H9 (cell line): Measurements from ENCODE around the gene HS6ST3. TPM values are rescaled to one million over a fixed set of nuclear protein-coding genes. Genes with fewer than 3 reads are reported as not detected.

Experiments
- DNase-seq: peaks from one replicate; pipeline ENCODE4 v3.0.0-alpha.2; 2017
- H2AFZ ChIP-seq: one replicate; pipeline ENCODE4 v1.6.1; 2013; ENCODE audit warnings: mild to moderate bottlenecking, low read length, control low read depth, moderate library complexity
- H2AK5ac ChIP-seq: 2 replicates; pipeline ENCODE4 v1.6.1; 2013; ENCODE audit warnings: low read length, control low read depth, mixed read lengths; ENCODE audit not compliant: insufficient read length
- H2BK120ac ChIP-seq: one replicate; pipeline ENCODE4 v1.6.1; 2013; ENCODE audit warnings: low read depth, mild to moderate bottlenecking, low read length, control low read depth, inconsistent platforms; ENCODE audit not compliant: poor library complexity, severe bottlenecking
- H2BK12ac ChIP-seq: 2 replicates; pipeline ENCODE4 v1.6.1; 2013; ENCODE audit warnings: low read length, control low read depth, mixed read lengths, low read depth; ENCODE audit not compliant: insufficient read length
- H2BK15ac ChIP-seq: 2 replicates; pipeline ENCODE4 v1.6.1; 2013; ENCODE audit warnings: low read depth, low read length, control low read depth
- H2BK20ac ChIP-seq: one replicate; pipeline ENCODE4 v1.6.1; 2013; ENCODE audit warnings: low read depth, mild to moderate bottlenecking, low read length, control low read depth, inconsistent platforms; ENCODE audit not compliant: poor library complexity, severe bottlenecking
- H2BK5ac ChIP-seq: 2 replicates; pipeline ENCODE4 v1.6.1; 2013; ENCODE audit warnings: low read length, control low read depth, mixed read lengths; ENCODE audit not compliant: insufficient read length
- H3K14ac ChIP-seq: 2 replicates; pipeline ENCODE4 v1.6.1; 2013; ENCODE audit warnings: low read length, control low read depth; ENCODE audit not compliant: insufficient read depth
- H3K18ac ChIP-seq: 2 replicates; pipeline ENCODE4 v1.6.1; 2013; ENCODE audit warnings: low read depth, mild to moderate bottlenecking, mixed read lengths, low read length, control low read depth; ENCODE audit not compliant: insufficient read length
- H3K23ac ChIP-seq: 2 replicates; pipeline ENCODE4 v1.6.1; 2013; ENCODE audit warnings: low read length, control low read depth, mixed read lengths, low read depth; ENCODE audit not compliant: insufficient read length
- H3K23me2 ChIP-seq: 2 replicates; pipeline ENCODE4 v1.6.1; 2013; ENCODE audit warnings: low read depth, mild to moderate bottlenecking, mixed read lengths, low read length, control low read depth; ENCODE audit not compliant: insufficient read length, poor library complexity, severe bottlenecking
- H3K27ac ChIP-seq: 2 replicates; pipeline ENCODE4 v1.5.1; 2013; ENCODE audit warnings: low read length, control low read depth, mixed read lengths, low read depth; ENCODE audit not compliant: insufficient read length
- H3K27me3 ChIP-seq: 2 replicates; pipeline ENCODE4 v1.6.1; 2013; ENCODE audit warnings: low read length, control low read depth, inconsistent platforms; ENCODE audit not compliant: insufficient read depth
- H3K4ac ChIP-seq: 2 replicates; pipeline ENCODE4 v1.6.1; 2013; ENCODE audit warnings: low read depth, mild to moderate bottlenecking, control low read depth, inconsistent platforms, low read length, moderate library complexity
- H3K4me1 ChIP-seq: 2 replicates; pipeline ENCODE4 v1.6.1; 2013; ENCODE audit warnings: low read length, control low read depth, inconsistent platforms; ENCODE audit not compliant: insufficient read depth
- H3K4me2 ChIP-seq: 2 replicates; pipeline ENCODE4 v1.6.1; 2013; ENCODE audit warnings: low read length, control low read depth, mixed read lengths; ENCODE audit not compliant: insufficient read length, insufficient read depth
- H3K56ac ChIP-seq: 2 replicates; pipeline ENCODE4 v1.6.1; 2013; ENCODE audit warnings: low read depth, mild to moderate bottlenecking, mixed read lengths, low read length, control low read depth; ENCODE audit not compliant: insufficient read length
- H3K79me1 ChIP-seq: 2 replicates; pipeline ENCODE4 v1.6.1; 2013; ENCODE audit warnings: low read depth, mild to moderate bottlenecking, moderate library complexity, low read length, control low read depth, inconsistent platforms; ENCODE audit not compliant: insufficient read depth, poor library complexity, severe bottlenecking
- H3K79me2 ChIP-seq: 2 replicates; pipeline ENCODE4 v1.6.1; 2013; ENCODE audit warnings: low read length, control low read depth, inconsistent platforms; ENCODE audit not compliant: insufficient read depth
- H3K9ac ChIP-seq: 2 replicates; pipeline ENCODE4 v1.6.1; 2013; ENCODE audit warnings: low read length, control low read depth, mixed read lengths; ENCODE audit not compliant: insufficient read length; ENCODE audit errors: extremely low read depth
- H3K9me3 ChIP-seq: one replicate; pipeline ENCODE4 v1.6.1; 2013; ENCODE audit warnings: low read depth, low read length, inconsistent platforms; ENCODE audit not compliant: control insufficient read depth
- H3T11ph ChIP-seq: one replicate; pipeline ENCODE4 v1.6.1; 2013; ENCODE audit warnings: mild to moderate bottlenecking, low read length, control low read depth, inconsistent platforms
- H4K20me1 ChIP-seq: one replicate; pipeline ENCODE4 v1.6.1; 2013; ENCODE audit not compliant: control insufficient read depth, insufficient read length, insufficient read depth
- H4K5ac ChIP-seq: 2 replicates; pipeline ENCODE4 v1.6.1; 2013; ENCODE audit warnings: low read depth, mild to moderate bottlenecking, mixed read lengths, low read length, control low read depth; ENCODE audit not compliant: insufficient read length
- H4K8ac ChIP-seq: replicated peaks from 2 replicates; pipeline ENCODE4 v1.6.1; 2013; ENCODE audit warnings: low read length, control low read depth, mixed read lengths, low read depth; ENCODE audit not compliant: insufficient read length
- H4K91ac ChIP-seq: 2 replicates; pipeline ENCODE4 v1.6.1; 2013; ENCODE audit warnings: low read depth, mild to moderate bottlenecking, moderate library complexity, mixed read lengths, low read length, control low read depth; ENCODE audit not compliant: insufficient read length
- H3K27ac Mint-ChIP-seq, 3 experiments: 2 replicates in 2 of 3; 3 replicates in 1 of 3; pipeline ENCODE4 v1.8.0; 2020 to 2021; ENCODE audit warnings: mixed read lengths in 3 of 3, mild to moderate bottlenecking in 1 of 3, moderate library complexity in 1 of 3
- H3K27me3 Mint-ChIP-seq: 2 replicates; pipeline ENCODE4 v1.8.0; 2021; ENCODE audit warnings: low read depth, mild to moderate bottlenecking, moderate library complexity, mixed read lengths
- H3K36me3 Mint-ChIP-seq, 3 experiments: 2 replicates in 2 of 3; 3 replicates in 1 of 3; pipeline ENCODE4 v1.8.0; 2020 to 2021; ENCODE audit warnings: low read depth in 3 of 3, mixed read lengths in 3 of 3; ENCODE audit not compliant: insufficient read depth in 1 of 3
- H3K4me1 Mint-ChIP-seq, 2 experiments: 2 replicates each; pipeline ENCODE4 v1.8.0; 2020; ENCODE audit warnings: mixed read lengths in 2 of 2
- H3K4me3 Mint-ChIP-seq, 2 experiments: 2 replicates in 1 of 2; 3 replicates in 1 of 2; pipeline ENCODE4 v1.8.0; 2020 to 2021; ENCODE audit warnings: mild to moderate bottlenecking in 2 of 2, mixed read lengths in 2 of 2, moderate library complexity in 1 of 2
- H3K9me3 Mint-ChIP-seq, 2 experiments: 2 replicates in 1 of 2; 3 replicates in 1 of 2; pipeline ENCODE4 v1.8.0; 2020; ENCODE audit warnings: mild to moderate bottlenecking in 2 of 2, mixed read lengths in 2 of 2, moderate library complexity in 1 of 2
- WGBS: extraction: QIAGEN DNeasy Blood & Tissue Kit; methylation state at CpG from one replicate; pipeline ENCODE4 v1.1.7; 2013; ENCODE audit warnings: missing lambda C conversion rate, low lambda C conversion rate, mixed read lengths; ENCODE audit not compliant: insufficient read length; ENCODE audit errors: extremely low coverage; 5-methylcytosine and 5-hydroxymethylcytosine counted together
- total RNA-seq: library from RNA; stranded (reverse); gene quantifications from 2 replicates; pipeline ENCODE4 v1.2.1, GENCODE V29; 2021
- TF ChIP-seq, protein P1 (sequence below): fragments of 200-600 bp; sonication (generic); conservative IDR thresholded peaks from 3 replicates; pipeline ENCODE4 v1.8.0; 2021; ENCODE audit warnings: antibody characterized with exemption, mild to moderate bottlenecking

HS6ST3 gene
- total RNA-seq, 1 experiment from 2014 or later, result 0.44 TPM

DNA sequence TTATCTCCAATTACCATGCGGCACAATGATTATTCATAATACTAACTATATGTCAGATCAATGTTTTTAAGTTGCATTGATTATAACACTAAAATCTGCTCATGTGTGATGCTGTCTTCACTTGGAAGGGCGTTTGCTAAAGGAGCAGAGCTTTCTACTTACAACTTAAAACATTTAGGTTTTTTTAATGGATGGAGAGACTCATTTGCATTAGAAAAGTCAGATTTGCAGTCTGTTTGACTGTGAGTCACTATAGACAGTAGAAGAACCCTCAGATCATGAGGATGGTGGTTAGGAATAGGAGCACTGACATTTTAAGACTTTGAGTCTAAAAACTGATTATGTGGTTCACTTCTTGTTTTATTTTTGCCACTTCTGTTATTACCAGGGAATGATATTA is 364.6 kb downstream of the HS6ST3 start:
- H3K27me3 ChIP-seq, result no peaks in the 10 kb centered on the region
- H2BK12ac ChIP-seq, result no peak overlapping the region
- H3K56ac ChIP-seq, result no peak overlapping the region
- no peak overlapping the region for H2AK5ac ChIP-seq
- H4K8ac ChIP-seq, result no peak overlapping the region
- H4K91ac ChIP-seq, result no peak overlapping the region
- H3K23me2 ChIP-seq, result no peaks in the 10 kb centered on the region
- H2BK20ac ChIP-seq, result no peak overlapping the region
- H3K18ac ChIP-seq, result no peak overlapping the region
- H4K5ac ChIP-seq, result no peak overlapping the region
- H3K14ac ChIP-seq, result no peak overlapping the region
- no peak overlapping the region for H3K27ac ChIP-seq
- H2BK15ac ChIP-seq, result no peak overlapping the region
- no peak overlapping the region for H2BK120ac ChIP-seq
- no peak overlapping the region for H2AFZ ChIP-seq
- no peaks in the 10 kb centered on the region for H3K9me3 ChIP-seq
- DNase-seq, result no peak
- Mint-ChIP-seq H3K4me3 (no peak overlapping the region), H3K4me1 (peaks cover 14 to 21% of the 10 kb centered on the region in 2 experiments), H3K9me3 (no peaks in the 10 kb centered on the region), H3K36me3 (no peaks in the 10 kb centered on the region), H3K27me3 (no peaks in the 10 kb centered on the region), H3K27ac (no peak overlapping the region)
- no peak overlapping the region for H3K4ac ChIP-seq
- H2BK5ac ChIP-seq, result no peak overlapping the region
- TF ChIP-seq, protein P1, sequence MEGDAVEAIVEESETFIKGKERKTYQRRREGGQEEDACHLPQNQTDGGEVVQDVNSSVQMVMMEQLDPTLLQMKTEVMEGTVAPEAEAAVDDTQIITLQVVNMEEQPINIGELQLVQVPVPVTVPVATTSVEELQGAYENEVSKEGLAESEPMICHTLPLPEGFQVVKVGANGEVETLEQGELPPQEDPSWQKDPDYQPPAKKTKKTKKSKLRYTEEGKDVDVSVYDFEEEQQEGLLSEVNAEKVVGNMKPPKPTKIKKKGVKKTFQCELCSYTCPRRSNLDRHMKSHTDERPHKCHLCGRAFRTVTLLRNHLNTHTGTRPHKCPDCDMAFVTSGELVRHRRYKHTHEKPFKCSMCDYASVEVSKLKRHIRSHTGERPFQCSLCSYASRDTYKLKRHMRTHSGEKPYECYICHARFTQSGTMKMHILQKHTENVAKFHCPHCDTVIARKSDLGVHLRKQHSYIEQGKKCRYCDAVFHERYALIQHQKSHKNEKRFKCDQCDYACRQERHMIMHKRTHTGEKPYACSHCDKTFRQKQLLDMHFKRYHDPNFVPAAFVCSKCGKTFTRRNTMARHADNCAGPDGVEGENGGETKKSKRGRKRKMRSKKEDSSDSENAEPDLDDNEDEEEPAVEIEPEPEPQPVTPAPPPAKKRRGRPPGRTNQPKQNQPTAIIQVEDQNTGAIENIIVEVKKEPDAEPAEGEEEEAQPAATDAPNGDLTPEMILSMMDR, result no peak
- H3K4me1 ChIP-seq, result no peaks in the 10 kb centered on the region; the same call in 1 of the 2 replicates
- H3K79me2 ChIP-seq, result no peaks in the 10 kb centered on the region
- WGBS, result no CpG with 5 or more reads among the region's 2 CpGs
- no peaks in the 10 kb centered on the region for H4K20me1 ChIP-seq
- no peak overlapping the region for H3K4me2 ChIP-seq
- no peak overlapping the region for H3T11ph ChIP-seq
- no peak overlapping the region for H3K9ac ChIP-seq
- no peak overlapping the region for H3K23ac ChIP-seq
- H3K79me1 ChIP-seq, result no peaks in the 10 kb centered on the region
